H1 (cell line): ENCODE results near the gene EVC2. TPM values are rescaled to one million over a fixed set of nuclear protein-coding genes. Genes with fewer than 3 reads are reported as not detected.
A peak's percentile ranks its signal among the peaks of the same experiment; 100 is the strongest.

Experiments
- CTCF ChIA-PET: fragments of 300-600 bp; sonication (Branson Sonifier 250); formaldehyde crosslinking; loops from one replicate; lab custom pipeline; 2021; ENCODE audit not compliant: partially characterized antibody; lab: Charles Lee
- POLR2A ChIA-PET: fragments of 300-600 bp; sonication (Branson Sonifier 250); formaldehyde crosslinking; loops from one replicate; lab custom pipeline; 2021; ENCODE audit warnings: inconsistent platforms; ENCODE audit not compliant: partially characterized antibody; lab: Charles Lee
- DNase-seq, 2 experiments: peaks; one replicate each; pipeline versions ENCODE4 v3.0.0 to v3.0.0-alpha.2; 2010 to 2022; ENCODE audit warnings: low spot score in 2 of 2, low read depth in 1 of 2, mixed read lengths in 1 of 2
- FAIRE-seq: peaks from 2 replicates; lab custom pipeline; 2011; peaks lifted over from hg19 to GRCh38; lab: Jason Lieb, UNC
- H2AFZ ChIP-seq: 2 replicates; pipeline ENCODE4 v1.8.1; 2012; ENCODE audit warnings: low read length, inconsistent platforms
- H2AK5ac ChIP-seq: 2 replicates; pipeline ENCODE4 v1.6.1; 2013; ENCODE audit warnings: low read depth, low read length
- H2BK120ac ChIP-seq: replicated peaks from 2 replicates; pipeline ENCODE3; 2013; ENCODE audit warnings: low read depth, low read length, inconsistent platforms
- H2BK12ac ChIP-seq: 2 replicates; pipeline ENCODE4 v1.6.1; 2013; ENCODE audit warnings: low read depth, low read length
- H2BK15ac ChIP-seq: 2 replicates; pipeline ENCODE4 v1.6.1; 2013; ENCODE audit warnings: low read length
- H2BK20ac ChIP-seq: 2 replicates; pipeline ENCODE4 v1.6.1; 2013; ENCODE audit warnings: low read length
- H2BK5ac ChIP-seq: 2 replicates; pipeline ENCODE4 v1.6.1; 2013; ENCODE audit warnings: low read depth, low read length
- H3K14ac ChIP-seq: 2 replicates; pipeline ENCODE4 v1.6.1; 2013; ENCODE audit warnings: inconsistent platforms; ENCODE audit not compliant: insufficient read length
- H3K18ac ChIP-seq: 2 replicates; pipeline ENCODE4 v1.6.1; 2013; ENCODE audit warnings: low read length; ENCODE audit errors: extremely low read depth
- H3K23ac ChIP-seq: 2 replicates; pipeline ENCODE4 v1.6.1; 2013; ENCODE audit warnings: inconsistent platforms; ENCODE audit not compliant: insufficient read length
- H3K23me2 ChIP-seq: 2 replicates; pipeline ENCODE4 v1.6.1; 2013; ENCODE audit warnings: low read depth, low read length
- H3K27ac ChIP-seq: 2 replicates; pipeline ENCODE4 v1.6.1; 2011; ENCODE audit warnings: low read depth, low read length, inconsistent platforms
- H3K27me3 ChIP-seq, 4 experiments: replicated peaks in 1 of 4; 1 replicate in 1 of 4; 2 replicates in 3 of 4; pipeline versions ENCODE4 v1.6.1 to v1.8.1; 2011 to 2013; ENCODE audit warnings: low read length in 3 of 4, mild to moderate bottlenecking in 3 of 4, inconsistent platforms in 2 of 4, mixed read lengths in 2 of 4, moderate library complexity in 1 of 4; ENCODE audit not compliant: control insufficient read depth in 3 of 4, insufficient read depth in 3 of 4; ENCODE audit errors: extremely low read depth in 1 of 4
- H3K36me3 ChIP-seq, 4 experiments: 2 replicates each; pipeline versions ENCODE4 v1.6.1 to v1.8.1; 2011 to 2013; ENCODE audit warnings: mild to moderate bottlenecking in 4 of 4, low read length in 3 of 4, moderate library complexity in 2 of 4, control low read depth in 1 of 4, inconsistent platforms in 1 of 4; ENCODE audit not compliant: insufficient read depth in 4 of 4, control insufficient read depth in 2 of 4
- H3K4ac ChIP-seq: replicated peaks from 2 replicates; pipeline ENCODE3; 2013; ENCODE audit warnings: low read length, low read depth, mixed read lengths, inconsistent platforms; ENCODE audit not compliant: insufficient read length
- H3K4me1 ChIP-seq, 4 experiments: replicated peaks in 1 of 4; 1 replicate in 1 of 4; 2 replicates in 3 of 4; pipeline versions ENCODE4 v1.6.1 to v1.8.1; 2011 to 2013; ENCODE audit warnings: low read length in 3 of 4, inconsistent platforms in 2 of 4, mixed read lengths in 1 of 4; ENCODE audit not compliant: insufficient read depth in 4 of 4, control insufficient read depth in 3 of 4
- H3K4me2 ChIP-seq, 2 experiments: 2 replicates each; pipeline versions ENCODE4 v1.6.1 to v1.8.1; 2011 to 2013; ENCODE audit warnings: low read depth in 2 of 2, low read length in 2 of 2, control low read depth in 1 of 2, inconsistent platforms in 1 of 2, mild to moderate bottlenecking in 1 of 2; ENCODE audit not compliant: insufficient read depth in 1 of 2
- H3K4me3 ChIP-seq, 4 experiments: fragments of 200-600, 300-600 bp in 1 of 4; sonication (generic), shearing (Covaris generic), sonication (Bioruptor Twin) in 1 of 4; 2 replicates each; pipeline versions ENCODE4 v1.5.1 to v1.8.1; 2011 to 2016; ENCODE audit warnings: low read length in 4 of 4, low read depth in 3 of 4, control low read depth in 2 of 4, inconsistent platforms in 2 of 4, mild to moderate bottlenecking in 2 of 4, mixed read lengths in 1 of 4, moderate library complexity in 1 of 4; ENCODE audit not compliant: insufficient read depth in 2 of 4; ENCODE audit errors: extremely low read depth in 1 of 4
- H3K56ac ChIP-seq: replicated peaks from 2 replicates; pipeline ENCODE3; 2013; ENCODE audit warnings: low read depth, mild to moderate bottlenecking, mixed read lengths, low read length, inconsistent platforms; ENCODE audit not compliant: insufficient read length
- H3K79me1 ChIP-seq: 2 replicates; pipeline ENCODE4 v1.6.1; 2013; ENCODE audit warnings: low read depth, low read length, control low read depth
- H3K79me2 ChIP-seq, 2 experiments: 2 replicates each; pipeline versions ENCODE4 v1.6.1 to v1.8.1; 2012 to 2013; ENCODE audit warnings: low read length in 2 of 2, mild to moderate bottlenecking in 2 of 2, inconsistent platforms in 1 of 2; ENCODE audit not compliant: insufficient read depth in 2 of 2, control insufficient read depth in 1 of 2
- H3K9ac ChIP-seq, 4 experiments: replicated peaks in 1 of 4; 1 replicate in 1 of 4; 2 replicates in 3 of 4; pipeline versions ENCODE4 v1.6.1 to v1.8.1; 2011 to 2013; ENCODE audit warnings: low read depth in 3 of 4, low read length in 3 of 4, control low read depth in 2 of 4, mild to moderate bottlenecking in 2 of 4, moderate library complexity in 2 of 4, inconsistent platforms in 1 of 4; ENCODE audit errors: extremely low read depth in 1 of 4
- H3K9me3 ChIP-seq, 2 experiments: 2 replicates each; pipeline versions ENCODE4 v1.6.1 to v1.8.1; 2012 to 2013; ENCODE audit warnings: mild to moderate bottlenecking in 2 of 2, moderate library complexity in 2 of 2, control low read depth in 1 of 2, inconsistent platforms in 1 of 2, low read depth in 1 of 2, low read length in 1 of 2, mixed read lengths in 1 of 2; ENCODE audit not compliant: insufficient read depth in 2 of 2
- H4K20me1 ChIP-seq, 2 experiments: replicated peaks in 1 of 2; 2 replicates each; pipeline versions ENCODE3 to v1.8.1; 2011 to 2013; ENCODE audit warnings: inconsistent platforms in 2 of 2, low read length in 2 of 2, mild to moderate bottlenecking in 1 of 2; ENCODE audit not compliant: insufficient read depth in 2 of 2, control insufficient read depth in 1 of 2
- H4K5ac ChIP-seq: 2 replicates; pipeline ENCODE4 v1.6.1; 2013; ENCODE audit warnings: low read length, low read depth, mixed read lengths, inconsistent platforms; ENCODE audit not compliant: insufficient read length
- H4K8ac ChIP-seq: 2 replicates; pipeline ENCODE4 v1.8.0; 2013; ENCODE audit warnings: mild to moderate bottlenecking, moderate library complexity, low read length, inconsistent platforms; ENCODE audit not compliant: insufficient read depth; ENCODE audit errors: extremely low read depth
- H4K91ac ChIP-seq: replicated peaks from 2 replicates; pipeline ENCODE3; 2013; ENCODE audit warnings: low read length, mixed read lengths, inconsistent platforms; ENCODE audit not compliant: insufficient read length
- KDM1A ChIP-seq: fragments of 200-600, 300-600 bp; sonication (generic); IDR thresholded peaks from 2 replicates; pipeline ENCODE4 v1.7.1; 2016; ENCODE audit warnings: mild to moderate bottlenecking, low read length, borderline replicate concordance
- KDM5A ChIP-seq: fragments of 200-600 bp; IDR thresholded peaks from 2 replicates; pipeline ENCODE4 v1.7.1; 2012; ENCODE audit warnings: mild to moderate bottlenecking, low read length, inconsistent platforms, mixed read lengths
- WGBS, 2 experiments: shearing (Covaris generic) in 1 of 2; methylation state at CpG; one replicate each; pipeline versions ENCODE4 v1.1.6 to v1.1.7; 2013 to 2015; ENCODE audit warnings: low lambda C conversion rate in 2 of 2, mixed read lengths in 2 of 2, inconsistent platforms in 1 of 2, low coverage in 1 of 2, missing lambda C conversion rate in 1 of 2; ENCODE audit not compliant: insufficient replicate concordance in 2 of 2, insufficient coverage in 1 of 2, insufficient read length in 1 of 2; ENCODE audit errors: extremely low coverage in 1 of 2, missing lambda C conversion rate in 1 of 2; 5-methylcytosine and 5-hydroxymethylcytosine counted together
- polyA plus RNA-seq, 7 experiments: library from polyadenylated mRNA; depleted of rRNA in 3 of 7; stranded (reverse) in 5 of 7; unstranded in 2 of 7; fragments of >200 nt in 5 of 7; fragments of 200-250 nt in 2 of 7; gene quantifications; 1 replicate in 5 of 7; 2 replicates in 1 of 7; 4 replicates in 1 of 7; pipeline versions ENCODE4 v1.2.1 to v1.2.3, GENCODE V29; 2011 to 2013; ENCODE audit warnings: missing spikeins in 2 of 7, mixed read lengths in 2 of 7
- total RNA-seq: library from RNA; stranded (reverse); fragmentation: NEBNext Ultra II Directional; extraction: Animal tissue kit (Norgen Biotek cat#: 25700); gene quantifications from 2 replicates; pipeline ENCODE4 v1.2.1, GENCODE V29; 2021

Gene EVC2
- total and polyA plus RNA-seq, 2 of the 8 experiments (the other 6 are each of a cell fraction or from before 2014, with no cell fraction given) = 0.73 to 5.9 TPM

DNA sequence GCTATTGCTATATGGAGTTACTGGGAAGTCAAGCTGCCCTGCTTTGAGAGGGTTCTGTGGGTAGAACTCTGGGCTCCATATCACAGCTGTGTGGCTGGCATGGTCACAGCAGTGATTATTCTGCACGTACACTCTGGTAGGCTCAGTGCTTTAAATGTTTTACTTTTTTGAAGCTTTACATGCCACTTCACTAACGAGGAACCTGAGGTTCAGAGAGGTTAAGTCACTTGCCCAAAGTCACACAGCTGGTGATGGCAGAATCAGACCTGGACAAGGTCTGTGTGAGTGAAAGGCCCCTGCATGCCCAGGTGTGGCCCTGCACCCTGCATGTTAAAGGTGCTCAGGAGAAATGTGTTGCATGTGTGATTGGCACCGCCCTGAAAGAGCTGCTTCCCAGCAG, 27.1 kb upstream of the EVC2 start:
- no peak overlapping the region for H2AK5ac ChIP-seq
- H3K4me3 ChIP-seq = no peak overlapping the region
- no peaks in the 10 kb centered on the region for H3K4me1 ChIP-seq
- TF ChIP-seq KDM1A (peak; percentile 51; the same call in 1 of the 2 replicates), KDM5A (no peak)
- peaks cover 0 to 9% (median under 1%) of the 10 kb centered on the region in 4 experiments; a peak in 5 of 8 replicates for H3K36me3 ChIP-seq
- H3K4me2 ChIP-seq = no peak overlapping the region
- H3K9me3 ChIP-seq = no peaks in the 10 kb centered on the region
- DNase-seq = no peak
- H2BK5ac ChIP-seq = no peak overlapping the region
- H4K8ac ChIP-seq = no peak overlapping the region
- no peak overlapping the region for H3K18ac ChIP-seq
- H3K23ac ChIP-seq = no peak overlapping the region
- no peak overlapping the region for H2BK120ac ChIP-seq
- no peak overlapping the region for H3K14ac ChIP-seq
- H2BK20ac ChIP-seq = no peak overlapping the region
- peaks cover 0 to 3% of the 10 kb centered on the region in 2 experiments for H4K20me1 ChIP-seq
- no peaks in the 10 kb centered on the region for H3K23me2 ChIP-seq
- H3K56ac ChIP-seq = no peak overlapping the region
- H3K9ac ChIP-seq = no peak overlapping the region
- no peaks in the 10 kb centered on the region for H3K79me1 ChIP-seq
- H2BK12ac ChIP-seq = no peak overlapping the region
- no peak overlapping the region for H2BK15ac ChIP-seq
- CTCF ChIA-PET = interaction anchor here (0.6 to 1.8 kb wide), 7 partner anchors 9 to 1398 kb away, joined by 3 to 6 read pairs (median 4); no protein-coding TSS in a partner anchor
- 87% methylated on average over 3 of the region's 3 CpGs; no CpG with 5 or more reads in 1 of the 2 experiments for WGBS, 2 experiments
- no peak overlapping the region for H3K4ac ChIP-seq
- no peaks in the 10 kb centered on the region for H3K27me3 ChIP-seq
- no peak for FAIRE-seq
- H3K79me2 ChIP-seq = no peaks in the 10 kb centered on the region
- POLR2A ChIA-PET = interaction anchor here (1.5 to 2.0 kb wide), 2 partner anchors 12 to 16 kb away, joined by 3 to 5 read pairs; no protein-coding TSS in a partner anchor
- H2AFZ ChIP-seq = no peak overlapping the region
- no peak overlapping the region for H3K27ac ChIP-seq
- H4K91ac ChIP-seq = no peak overlapping the region
- no peak overlapping the region for H4K5ac ChIP-seq
